HG02981 (cell line): ENCODE measurements around the gene CHRNB1.

ENCODE experiments used
- ATAC-seq: cut with Tn5 transposase; IDR thresholded peaks from one replicate; pipeline ENCODE4 v1.9.1; 2021; ENCODE audit warnings: mild to moderate bottlenecking, moderate library complexity; ENCODE audit not compliant: unreplicated experiment

The CHRNB1 gene

DNA sequence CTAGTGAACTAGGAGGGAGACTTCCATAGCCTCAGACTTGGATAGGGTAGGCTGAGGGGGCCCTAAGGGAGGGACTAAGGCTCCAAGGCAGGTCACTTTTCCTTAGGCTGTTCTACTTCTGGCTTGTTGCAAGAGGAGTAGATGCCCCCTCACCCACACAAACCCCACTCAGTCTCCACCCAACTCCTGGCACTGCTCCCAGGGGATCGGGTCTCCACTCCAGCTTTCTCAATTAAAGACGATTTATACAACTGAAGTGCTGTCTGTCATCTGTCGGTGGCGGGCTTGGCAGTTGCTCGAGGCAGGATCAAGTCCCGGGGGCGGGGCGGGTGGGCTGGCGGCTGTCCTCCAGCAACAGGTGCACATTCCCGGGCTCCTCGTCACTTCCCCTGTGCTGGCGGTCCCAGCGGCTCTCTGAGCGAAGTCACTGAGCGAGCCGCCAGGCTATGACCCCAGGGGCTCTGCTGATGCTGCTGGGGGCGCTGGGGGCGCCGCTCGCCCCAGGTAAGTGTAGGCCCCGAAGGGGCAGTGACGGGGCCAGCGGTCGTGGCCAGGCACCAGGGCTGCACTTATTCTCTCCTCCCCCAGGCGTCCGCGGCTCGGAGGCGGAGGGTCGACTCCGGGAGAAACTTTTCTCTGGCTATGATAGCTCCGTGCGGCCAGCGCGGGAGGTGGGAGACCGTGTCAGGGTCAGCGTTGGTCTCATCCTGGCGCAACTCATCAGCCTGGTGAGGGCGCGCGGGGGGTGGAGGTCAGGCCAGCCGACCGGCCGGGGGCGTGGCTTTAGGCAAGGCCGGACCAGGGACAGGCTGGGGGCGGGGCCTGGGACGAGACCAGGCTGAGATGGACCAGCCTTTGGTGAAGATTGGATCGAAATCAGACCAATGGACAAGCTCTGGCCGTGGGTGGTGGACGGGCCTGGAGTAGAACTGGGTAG lies at the start of gene CHRNB1:
Gene CHRNB1, plus strand, starts transcription at position 380 of the 937 bp plus-strand sequence. Its CDS starts 67 bp downstream, at position 447.
- no peak for ATAC-seq

DNA sequence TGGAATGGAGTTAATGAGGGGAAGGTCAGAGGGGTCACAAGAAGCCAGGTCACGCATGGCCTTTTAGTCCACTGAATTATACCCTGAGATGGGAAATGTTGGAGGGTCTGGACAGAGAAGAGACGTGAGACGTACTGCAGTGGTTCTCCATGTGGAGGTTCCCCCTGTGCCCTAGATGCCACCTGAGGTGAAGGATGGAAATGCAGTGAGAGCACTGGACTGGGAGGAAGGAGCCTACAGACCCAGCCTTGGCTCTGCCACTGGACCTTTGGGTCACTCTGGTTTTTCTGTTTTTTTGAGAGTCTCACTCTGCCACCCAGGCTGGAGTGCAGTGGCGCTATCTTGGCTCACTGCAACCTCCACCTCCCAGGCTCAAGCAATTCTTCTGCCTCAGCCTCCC lies 48.7 kb upstream of the CHRNB1 start:
- no peak for ATAC-seq

DNA sequence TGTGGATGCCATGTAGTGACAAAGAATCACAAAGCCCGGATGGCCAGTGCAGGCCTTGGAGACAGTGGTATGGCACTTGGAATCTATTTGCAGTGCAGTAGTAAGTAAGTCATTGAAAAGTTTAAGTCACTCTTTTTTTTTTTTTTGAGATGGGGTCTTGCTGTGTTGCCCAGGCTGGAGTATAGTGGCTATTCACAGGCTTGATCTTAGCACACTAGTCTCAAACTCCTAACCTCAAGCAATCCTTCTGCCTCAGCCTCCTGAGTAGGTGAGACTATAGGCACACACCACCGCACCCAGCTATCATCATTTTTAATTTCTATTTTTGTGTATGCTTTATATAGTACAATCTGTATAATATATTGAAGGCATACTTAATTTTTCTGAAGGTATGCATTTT lies 46.2 kb upstream of the CHRNB1 start:
- ATAC-seq: no peak

- no peak for ATAC-seq
Observed at GRCh38 chr17:7403043-7403726, 41.7 kb upstream of the CHRNB1 start.

DNA sequence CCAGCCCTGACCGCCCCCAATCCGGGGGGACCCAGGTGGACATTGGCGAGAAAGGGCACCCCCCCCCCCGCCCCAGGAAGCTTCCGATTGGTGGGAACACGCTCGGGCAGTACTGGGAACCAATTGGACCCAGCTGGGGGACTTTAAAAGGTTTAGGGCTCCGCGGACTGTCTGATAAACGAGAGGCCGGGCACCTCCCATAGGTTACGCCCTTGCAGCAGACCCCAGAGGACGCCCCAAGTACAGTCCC lies 41.2 kb upstream of the CHRNB1 start:
- ATAC-seq: no peak

DNA sequence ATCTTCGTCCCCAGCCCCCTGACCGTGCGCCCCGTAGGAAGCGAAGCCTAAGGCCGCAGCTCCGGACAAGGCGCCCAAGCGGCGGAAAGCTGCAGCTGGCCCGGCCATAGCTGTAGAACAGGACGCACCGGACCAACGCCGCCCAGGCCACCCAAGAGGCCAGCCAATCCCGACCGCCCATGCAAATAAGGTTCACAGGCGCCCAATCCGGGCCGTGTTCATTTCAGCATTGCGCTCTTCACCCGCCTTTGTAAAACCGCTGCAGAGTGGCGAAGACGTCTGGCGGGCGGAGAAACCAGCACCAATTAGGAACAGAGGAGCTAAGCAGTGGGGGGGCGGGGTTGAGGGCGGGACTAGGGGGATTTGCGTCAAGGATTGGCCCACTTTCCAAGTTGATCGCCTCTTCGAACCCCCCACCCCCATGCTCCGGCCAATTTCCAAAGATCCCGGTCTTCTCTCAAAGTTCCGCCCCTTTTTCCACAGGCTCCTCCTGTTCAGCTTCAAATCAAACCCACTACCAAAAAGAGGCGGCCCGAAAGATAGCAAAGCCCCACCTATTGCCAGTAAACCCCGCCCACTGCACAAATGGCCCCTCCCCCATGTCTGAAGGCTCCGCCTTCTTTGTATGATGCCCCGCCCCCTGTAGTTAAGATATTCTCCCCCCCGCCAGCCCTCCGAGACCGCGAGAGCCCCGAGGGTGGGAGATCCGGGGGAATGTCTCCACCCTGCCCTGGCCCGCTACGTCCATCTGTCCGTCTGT lies 40.7 kb upstream of the CHRNB1 start, which contains the start of gene TMEM256:
Gene TMEM256, minus strand, starts transcription at position 121 of the 760 bp plus-strand sequence. Its CDS starts 13 bp downstream, at position 108.
- peak; percentile 91 for ATAC-seq

- peak; percentile 7 for ATAC-seq
Observed at GRCh38 chr17:7404737-7405349, 40.0 kb upstream of the CHRNB1 start.

- ATAC-seq: no peak
Observed at GRCh38 chr17:7405350-7406234, 39.3 kb upstream of the CHRNB1 start.

- ATAC-seq: no peak
Observed at GRCh38 chr17:7406235-7406825, 38.5 kb upstream of the CHRNB1 start.

DNA sequence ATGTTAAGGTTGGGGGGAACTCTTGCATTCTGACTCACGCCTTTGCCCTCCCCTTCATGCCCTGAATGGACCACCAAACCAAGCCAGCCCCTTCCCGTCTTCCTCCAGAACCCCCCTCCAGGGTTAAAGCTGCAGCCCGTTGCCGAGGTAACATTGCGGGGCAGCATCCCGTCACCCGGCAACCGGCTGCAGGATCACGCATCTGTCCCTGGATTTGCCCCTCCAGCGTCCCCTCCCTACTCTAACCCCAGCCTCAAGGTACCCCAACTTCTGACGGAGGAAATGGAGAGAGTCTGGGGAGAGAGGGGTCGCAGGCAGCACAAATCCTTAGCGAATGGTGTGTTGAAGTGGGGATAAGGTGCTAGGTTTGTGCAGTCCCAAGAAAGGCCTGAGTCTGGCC lies 37.8 kb upstream of the CHRNB1 start:
- ATAC-seq: no peak

DNA sequence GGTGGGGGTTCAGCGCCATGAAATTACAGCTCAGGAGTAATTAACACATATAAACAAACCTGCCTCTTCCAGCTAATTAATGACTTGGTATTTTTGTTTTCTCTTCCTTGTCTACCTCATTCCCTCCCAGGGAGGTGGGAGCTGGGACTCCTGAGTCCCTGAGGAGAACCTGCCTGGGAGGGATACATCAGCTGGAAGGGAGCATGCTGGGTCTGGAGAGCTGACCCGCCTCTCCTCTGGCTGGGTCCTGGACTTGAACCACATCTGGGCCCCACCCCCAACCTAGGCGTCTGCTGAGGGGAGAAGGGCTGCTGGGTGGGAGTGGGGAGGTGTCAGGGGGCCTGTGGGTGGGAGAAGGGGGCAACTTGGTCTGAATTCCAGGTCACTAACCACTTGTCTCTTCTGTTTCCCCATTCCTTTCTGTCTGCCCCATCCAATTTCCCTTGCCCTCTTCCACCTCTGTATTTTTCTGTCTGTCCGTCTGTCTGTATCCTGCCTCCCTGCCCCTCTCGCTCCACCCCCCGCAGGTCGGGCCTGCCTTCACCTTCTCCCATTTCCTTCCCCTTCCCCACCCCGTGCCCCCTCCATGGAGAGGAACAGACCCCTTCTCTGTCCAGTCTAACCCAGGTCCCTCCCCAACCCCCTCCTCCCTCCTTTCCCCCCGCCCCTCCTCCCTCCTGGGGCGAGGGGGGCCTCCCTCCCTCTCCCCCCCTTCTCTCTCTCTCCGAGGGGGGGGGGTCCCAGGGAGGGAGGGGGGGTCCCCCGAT lies 37.2 kb upstream of the CHRNB1 start, which contains the start of gene NLGN2:
Gene NLGN2, plus strand, starts transcription at position 361 of the 767 bp plus-strand sequence. CDS start 411 bp downstream, outside the sequence.
- ATAC-seq: no peak

GRCh38 chr17:7408252-7408727 lies 36.6 kb upstream of the CHRNB1 start:
- no peak for ATAC-seq

DNA sequence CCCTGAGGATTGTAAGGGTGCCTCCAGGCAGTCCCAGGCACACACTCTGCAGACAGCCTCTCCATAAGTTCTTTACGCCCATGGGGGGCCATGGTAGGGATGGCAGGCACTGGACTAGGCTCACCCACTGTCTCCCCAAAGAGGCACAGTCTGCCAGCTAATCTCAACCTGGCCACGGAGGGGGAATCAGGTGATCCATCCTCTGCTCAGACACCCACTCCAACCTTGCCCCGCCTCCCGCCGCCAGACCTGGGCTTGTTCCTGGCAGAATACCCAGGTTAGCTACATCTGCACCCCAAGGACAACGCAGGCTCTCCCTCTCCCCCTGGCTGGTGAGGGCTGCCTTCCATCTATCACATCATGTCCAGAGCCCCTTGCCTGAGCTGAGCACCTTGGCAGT lies 36.0 kb upstream of the CHRNB1 start:
- ATAC-seq: no peak

- ATAC-seq: no peak
Observed at GRCh38 chr17:7409716-7410115, 35.1 kb upstream of the CHRNB1 start.

GRCh38 chr17:7410634-7411426 lies 34.0 kb upstream of the CHRNB1 start:
- ATAC-seq: no peak

DNA sequence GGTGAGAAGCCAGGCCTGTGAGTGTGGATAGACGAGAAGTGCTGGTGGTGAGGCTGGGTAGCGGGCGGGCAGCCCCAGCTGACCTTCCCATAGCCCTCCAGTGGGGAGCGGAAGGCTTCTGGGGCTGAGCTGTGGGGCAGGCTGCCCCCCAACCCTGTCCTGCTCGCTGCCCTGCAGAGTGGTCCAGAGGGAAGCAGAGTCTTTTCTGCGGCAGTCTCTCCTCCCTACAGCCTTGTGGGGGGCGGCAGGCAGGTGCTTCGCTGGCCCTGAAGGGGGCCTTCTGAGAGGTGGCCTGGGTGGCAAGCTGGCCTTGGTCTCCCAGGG lies 33.5 kb upstream of the CHRNB1 start:
- ATAC-seq: no peak

GRCh38 chr17:7413346-7413985 lies 31.4 kb upstream of the CHRNB1 start:
- no peak for ATAC-seq

- no peak for ATAC-seq
Observed at GRCh38 chr17:7414837-7415236, 30.0 kb upstream of the CHRNB1 start.
